ACC112 (cell line): ENCODE data around the gene ADGRB3.
"Not testable (repeated sequence)": the region's sequence is repeated elsewhere in the genome, so short reads cannot be mapped to it uniquely, and the experiment has no call there.

Experiments
- H2AFZ ChIP-seq: fragments of 200-600 bp; sonication (generic); one replicate; pipeline ENCODE4 v1.6.0; 2017; ENCODE audit warnings: antibody characterized with exemption, low read length; ENCODE audit not compliant: unreplicated experiment
- H3K27ac ChIP-seq: fragments of 200-600 bp; sonication (generic); 2 replicates; pipeline ENCODE4 v1.5.1; 2014; ENCODE audit warnings: low read depth, mild to moderate bottlenecking, antibody characterized with exemption, low read length, moderate library complexity
- H3K27me3 ChIP-seq: fragments of 200-600 bp; sonication (generic); 2 replicates; pipeline ENCODE4 v1.6.1; 2014; ENCODE audit warnings: mild to moderate bottlenecking, antibody characterized with exemption, low read length, moderate library complexity, mixed read lengths; ENCODE audit not compliant: insufficient read depth
- H3K36me3 ChIP-seq: fragments of 200-600 bp; sonication (generic); 2 replicates; pipeline ENCODE4 v1.6.1; 2016; ENCODE audit warnings: mild to moderate bottlenecking, antibody characterized with exemption, low read length, moderate library complexity, mixed read lengths; ENCODE audit not compliant: insufficient read depth
- H3K4me1 ChIP-seq: fragments of 200-600 bp; sonication (generic); one replicate; pipeline ENCODE4 v1.6.1; 2016; ENCODE audit warnings: low read length, mixed read lengths; ENCODE audit not compliant: insufficient read depth, unreplicated experiment, control insufficient read depth
- H3K4me3 ChIP-seq: fragments of 200-600 bp; sonication (generic); 2 replicates; pipeline ENCODE4 v1.5.1; 2014; ENCODE audit warnings: mild to moderate bottlenecking, low read depth, low read length
- H3K79me2 ChIP-seq: fragments of 200-600 bp; sonication (generic); one replicate; pipeline ENCODE4 v1.6.0; 2016; ENCODE audit warnings: low read length; ENCODE audit not compliant: control insufficient read depth, unreplicated experiment, insufficient read depth

The ADGRB3 gene

GRCh38 chr6:68737061-68737460, 102.0 kb downstream of the ADGRB3 start:
- H3K79me2 ChIP-seq, result no peaks in the 10 kb centered on the region
- H3K4me3 ChIP-seq, result no peak overlapping the region
- no peak overlapping the region for H2AFZ ChIP-seq
- H3K4me1 ChIP-seq, result peaks cover 3% of the 10 kb centered on the region
- H3K36me3 ChIP-seq, result no peaks in the 10 kb centered on the region
- no peak overlapping the region for H3K27ac ChIP-seq
- no peaks in the 10 kb centered on the region for H3K27me3 ChIP-seq

GRCh38 chr6:68738039-68738438, 103.0 kb downstream of the ADGRB3 start:
- H3K4me3 ChIP-seq, result no peak overlapping the region
- no peaks in the 10 kb centered on the region for H3K36me3 ChIP-seq
- H3K27ac ChIP-seq, result no peak overlapping the region
- H3K27me3 ChIP-seq, result no peaks in the 10 kb centered on the region
- peaks cover 3% of the 10 kb centered on the region for H3K4me1 ChIP-seq
- no peaks in the 10 kb centered on the region for H3K79me2 ChIP-seq
- H2AFZ ChIP-seq, result no peak overlapping the region

DNA sequence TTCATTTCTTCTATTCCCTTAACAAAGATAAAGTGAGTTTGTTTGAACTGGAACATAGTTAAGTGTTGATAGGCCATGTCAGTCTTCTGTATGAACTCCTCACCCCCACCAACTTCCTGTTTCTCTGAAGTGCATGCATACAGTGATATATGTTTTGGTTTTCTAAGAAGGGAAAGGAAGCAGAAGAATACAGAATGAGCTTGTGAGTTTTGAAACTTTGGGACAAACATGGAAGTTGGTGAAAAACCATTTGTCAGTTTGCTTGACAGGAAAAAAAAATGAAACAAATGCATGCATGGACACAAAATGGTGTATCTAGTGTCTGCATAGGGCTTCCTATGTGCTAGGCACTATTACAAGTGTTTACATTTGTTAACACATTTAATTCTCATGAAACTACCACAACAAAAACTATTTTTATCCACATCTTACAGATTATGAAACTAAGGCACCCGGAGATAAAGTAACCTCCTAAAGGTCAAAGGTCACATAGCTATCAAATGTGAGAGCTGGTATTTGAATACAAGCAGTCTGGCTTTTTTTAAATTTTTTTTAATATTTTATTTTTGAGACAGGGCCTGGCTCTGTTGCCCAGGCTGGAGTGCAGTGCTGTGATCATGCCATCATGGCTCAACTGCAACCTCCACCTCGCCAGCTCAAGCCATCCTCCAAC, 105.9 kb downstream of the ADGRB3 start:
- Histone ChIP-seq H3K27ac (no peak overlapping the region), H3K27me3 (no peaks in the 10 kb centered on the region), H3K36me3 (no peaks in the 10 kb centered on the region), H2AFZ (no peak overlapping the region), H3K4me1 (no peaks in the 10 kb centered on the region), H3K79me2 (no peaks in the 10 kb centered on the region), H3K4me3 (no peak overlapping the region)

- no peaks in the 10 kb centered on the region for H3K79me2 ChIP-seq
- no peaks in the 10 kb centered on the region for H3K4me1 ChIP-seq
- H3K27ac ChIP-seq, result no peak overlapping the region
- H3K36me3 ChIP-seq, result no peaks in the 10 kb centered on the region
- no peak overlapping the region for H2AFZ ChIP-seq
- no peak overlapping the region for H3K4me3 ChIP-seq
- no peaks in the 10 kb centered on the region for H3K27me3 ChIP-seq
Measured at GRCh38 chr6:68741501-68742386, 106.7 kb downstream of the ADGRB3 start.

GRCh38 chr6:68743099-68743498, 108.0 kb downstream of the ADGRB3 start:
- no peaks in the 10 kb centered on the region for H3K79me2 ChIP-seq
- H3K27me3 ChIP-seq, result no peaks in the 10 kb centered on the region
- H3K36me3 ChIP-seq, result no peaks in the 10 kb centered on the region
- no peak overlapping the region for H3K27ac ChIP-seq
- H3K4me3 ChIP-seq, result no peak overlapping the region
- H3K4me1 ChIP-seq, result no peaks in the 10 kb centered on the region
- no peak overlapping the region for H2AFZ ChIP-seq

DNA sequence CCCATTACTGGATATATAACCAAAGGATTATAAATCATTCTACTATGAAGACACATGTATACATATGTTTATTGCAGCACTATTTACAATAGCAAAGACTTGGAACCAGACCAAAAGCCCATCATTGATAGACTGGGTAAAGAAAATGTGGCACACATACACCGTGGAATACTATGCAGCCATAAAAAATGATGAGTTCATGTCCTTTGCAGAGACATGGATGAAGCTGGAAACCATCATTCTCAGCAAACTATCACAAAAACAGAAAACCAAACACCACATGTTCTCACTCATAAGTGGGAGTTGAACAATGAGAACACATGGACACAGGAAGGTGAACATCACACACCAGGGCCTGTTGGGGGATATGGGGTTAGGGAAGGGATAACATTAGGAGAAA, 109.3 kb downstream of the ADGRB3 start:
- not testable (repeated sequence) for H3K79me2 ChIP-seq, H3K36me3 ChIP-seq, H3K27ac ChIP-seq, H3K27me3 ChIP-seq, H3K4me3 ChIP-seq, H3K4me1 ChIP-seq, H2AFZ ChIP-seq

DNA sequence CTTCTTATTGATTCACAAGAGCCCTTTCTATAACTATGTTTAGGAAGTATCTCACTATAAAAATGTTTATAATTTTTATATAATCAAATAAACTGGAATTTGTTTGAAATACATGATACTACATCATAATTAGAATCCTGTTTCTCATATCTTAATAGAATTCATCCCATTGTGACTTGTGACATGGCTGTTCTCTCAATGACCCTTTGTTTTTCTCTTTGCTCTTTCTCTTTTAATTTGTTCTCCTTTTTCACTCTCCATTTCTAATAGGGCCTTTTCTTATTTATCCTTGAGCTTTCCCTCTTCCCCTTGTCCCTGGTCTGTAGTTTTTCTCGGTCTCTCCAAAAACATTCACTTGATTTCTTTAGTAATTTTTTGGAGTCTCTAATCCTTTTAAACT, 111.3 kb downstream of the ADGRB3 start:
- no peaks in the 10 kb centered on the region for H3K4me1 ChIP-seq
- H3K27ac ChIP-seq, result no peak overlapping the region
- no peaks in the 10 kb centered on the region for H3K36me3 ChIP-seq
- no peak overlapping the region for H2AFZ ChIP-seq
- no peak overlapping the region for H3K4me3 ChIP-seq
- no peaks in the 10 kb centered on the region for H3K79me2 ChIP-seq
- H3K27me3 ChIP-seq, result no peaks in the 10 kb centered on the region

GRCh38 chr6:68747110-68747790, 112.2 kb downstream of the ADGRB3 start:
- Histone ChIP-seq H3K4me3 (no peak overlapping the region), H3K27ac (no peak overlapping the region), H3K36me3 (no peaks in the 10 kb centered on the region), H2AFZ (no peak overlapping the region), H3K27me3 (no peaks in the 10 kb centered on the region), H3K4me1 (no peaks in the 10 kb centered on the region), H3K79me2 (no peaks in the 10 kb centered on the region)

DNA sequence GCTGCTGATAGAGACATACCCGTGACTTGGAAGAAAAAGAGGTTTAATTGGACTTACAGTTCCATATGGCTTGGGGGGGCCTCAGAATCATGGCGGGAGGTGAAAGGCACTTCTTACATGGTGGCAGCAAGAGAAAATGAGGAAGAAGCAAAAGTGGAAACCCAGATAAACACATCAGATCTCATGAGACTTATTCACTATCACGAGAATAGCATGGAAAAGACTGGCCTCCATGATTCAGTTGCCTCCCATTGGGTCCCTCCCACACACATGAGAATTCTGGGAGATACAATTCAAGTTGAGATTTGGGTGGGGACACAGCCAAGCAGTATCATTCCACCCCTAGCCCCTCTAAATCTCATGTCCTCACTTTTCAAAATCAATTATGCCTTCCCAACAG, 112.8 kb downstream of the ADGRB3 start:
- H3K36me3 ChIP-seq, H2AFZ ChIP-seq, H3K27ac ChIP-seq, H3K79me2 ChIP-seq, H3K4me3 ChIP-seq, H3K4me1 ChIP-seq, H3K27me3 ChIP-seq: not testable (repeated sequence)

- Histone ChIP-seq H3K4me1 (no peaks in the 10 kb centered on the region), H3K4me3 (no peak overlapping the region), H3K27ac (no peak overlapping the region), H3K79me2 (no peaks in the 10 kb centered on the region), H3K27me3 (no peaks in the 10 kb centered on the region), H3K36me3 (no peaks in the 10 kb centered on the region), H2AFZ (no peak overlapping the region)
Measured at GRCh38 chr6:68754681-68755213, 119.7 kb downstream of the ADGRB3 start.
